ENCODE measurements around the gene KCNAB1.
"Not testable (repeated sequence)": the region's sequence is repeated elsewhere in the genome, so short reads cannot be mapped to it uniquely, and the experiment has no call there.

GRCh38 chr3:156222381-156222780 is 102.0 kb downstream of the KCNAB1 start:
- TF ChIP-seq EZH2 (optimal IDR thresholded peaks at IDR 0.05; ENCODE audit: low read depth, low read length); CTCF (IDR thresholded peaks at IDR 0.05; ENCODE audit: low read length): not testable (repeated sequence)
